Measurements from ENCODE around the gene TAMALIN. TPM values are rescaled to one million over a fixed set of nuclear protein-coding genes. Genes with fewer than 3 reads are reported as not detected.

TAMALIN gene
- total RNA-seq, 1 donor from 2014 or later, result 15.5 TPM

- Mint-ChIP-seq H3K4me3 (ENCODE audit: low read depth) (peak overlapping the region; percentile 65), H3K27ac (no peak overlapping the region)
- DNase-seq (ENCODE audit: low spot score, unreplicated experiment), result peak; percentile 64
Observed at GRCh38 chr12:52036587-52037171, 29.9 kb downstream of the TAMALIN start.

DNA sequence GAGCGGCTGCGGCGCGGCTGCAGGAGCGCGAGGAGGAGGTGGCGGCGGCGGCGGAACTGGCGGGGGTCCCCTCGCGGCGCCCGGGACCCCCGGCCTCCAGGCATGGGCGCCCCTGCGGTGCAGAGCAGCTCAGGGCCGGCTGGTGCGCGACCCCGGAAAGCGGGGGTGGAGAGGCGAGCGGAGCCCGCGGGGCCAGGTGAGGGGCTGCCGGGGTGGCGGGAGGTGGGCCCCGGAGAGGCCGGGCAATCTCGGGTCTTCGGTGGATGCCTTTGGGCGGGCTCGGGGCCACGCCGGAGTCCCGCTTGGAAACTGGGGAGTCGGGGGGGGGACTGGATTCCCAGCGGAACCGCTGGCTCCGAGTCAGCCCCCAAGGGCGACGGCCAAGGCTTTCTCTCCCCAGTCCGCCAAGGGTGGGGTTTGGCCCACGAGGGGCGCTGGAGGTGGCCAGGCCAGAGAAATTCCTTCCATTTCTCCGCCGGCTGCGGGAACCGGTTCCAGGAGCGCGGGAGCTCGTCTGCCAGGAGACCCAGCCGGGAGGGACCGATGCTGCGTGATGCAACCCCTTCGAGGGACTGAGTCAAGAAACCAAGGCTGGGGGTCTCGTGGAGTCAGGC lies 30.6 kb downstream of the TAMALIN start:
- Mint-ChIP-seq H3K27ac (peak overlapping the region; percentile 97), H3K9me3 (ENCODE audit: low read depth) (no peaks in the 10 kb centered on the region), H3K4me1 (ENCODE audit: low read depth) (peaks cover 12% of the 10 kb centered on the region), H3K27me3 (peaks cover 22% of the 10 kb centered on the region), H3K4me3 (ENCODE audit: low read depth) (peak overlapping the region; percentile 83), H3K36me3 (ENCODE audit: insufficient read depth) (peaks cover 1% of the 10 kb centered on the region)
- TF ChIP-seq, protein P1, sequence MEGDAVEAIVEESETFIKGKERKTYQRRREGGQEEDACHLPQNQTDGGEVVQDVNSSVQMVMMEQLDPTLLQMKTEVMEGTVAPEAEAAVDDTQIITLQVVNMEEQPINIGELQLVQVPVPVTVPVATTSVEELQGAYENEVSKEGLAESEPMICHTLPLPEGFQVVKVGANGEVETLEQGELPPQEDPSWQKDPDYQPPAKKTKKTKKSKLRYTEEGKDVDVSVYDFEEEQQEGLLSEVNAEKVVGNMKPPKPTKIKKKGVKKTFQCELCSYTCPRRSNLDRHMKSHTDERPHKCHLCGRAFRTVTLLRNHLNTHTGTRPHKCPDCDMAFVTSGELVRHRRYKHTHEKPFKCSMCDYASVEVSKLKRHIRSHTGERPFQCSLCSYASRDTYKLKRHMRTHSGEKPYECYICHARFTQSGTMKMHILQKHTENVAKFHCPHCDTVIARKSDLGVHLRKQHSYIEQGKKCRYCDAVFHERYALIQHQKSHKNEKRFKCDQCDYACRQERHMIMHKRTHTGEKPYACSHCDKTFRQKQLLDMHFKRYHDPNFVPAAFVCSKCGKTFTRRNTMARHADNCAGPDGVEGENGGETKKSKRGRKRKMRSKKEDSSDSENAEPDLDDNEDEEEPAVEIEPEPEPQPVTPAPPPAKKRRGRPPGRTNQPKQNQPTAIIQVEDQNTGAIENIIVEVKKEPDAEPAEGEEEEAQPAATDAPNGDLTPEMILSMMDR (IDR thresholded peaks at IDR 0.05; ENCODE audit: unreplicated experiment), result peak; percentile 34
- peak; percentile 52 for DNase-seq (ENCODE audit: low spot score, unreplicated experiment)

More at GRCh38 chr12:52036587-52037171, 29.9 kb downstream of the TAMALIN start:
- Mint-ChIP-seq H3K9me3 (ENCODE audit: low read depth) (no peaks in the 10 kb centered on the region), H3K27me3 (peaks cover 22% of the 10 kb centered on the region), H3K36me3 (ENCODE audit: insufficient read depth) (no peaks in the 10 kb centered on the region), H3K4me1 (ENCODE audit: low read depth) (peaks cover 12% of the 10 kb centered on the region)
- TF ChIP-seq, protein P1 (IDR thresholded peaks at IDR 0.05; ENCODE audit: unreplicated experiment), result no peak

- no peak for DNase-seq (ENCODE audit: low spot score, unreplicated experiment)
- TF ChIP-seq, protein P1 (IDR thresholded peaks at IDR 0.05; ENCODE audit: unreplicated experiment), result no peak
- H3K36me3 Mint-ChIP-seq (ENCODE audit: insufficient read depth), result peaks cover 1% of the 10 kb centered on the region
- peak overlapping the region; percentile 83 for H3K4me3 Mint-ChIP-seq (ENCODE audit: low read depth)
- peaks cover 22% of the 10 kb centered on the region for H3K27me3 Mint-ChIP-seq
- peak overlapping the region; percentile 82 for H3K27ac Mint-ChIP-seq
- H3K9me3 Mint-ChIP-seq (ENCODE audit: low read depth), result no peaks in the 10 kb centered on the region
- H3K4me1 Mint-ChIP-seq (ENCODE audit: low read depth), result peaks cover 7% of the 10 kb centered on the region
Observed at GRCh38 chr12:52038447-52038846, 31.7 kb downstream of the TAMALIN start.

- DNase-seq (ENCODE audit: low spot score, unreplicated experiment), result no peak
- TF ChIP-seq, protein P1 (IDR thresholded peaks at IDR 0.05; ENCODE audit: unreplicated experiment), result no peak
- H3K27ac Mint-ChIP-seq, result no peak overlapping the region
- H3K4me3 Mint-ChIP-seq (ENCODE audit: low read depth), result no peak overlapping the region
- peaks cover 7% of the 10 kb centered on the region for H3K4me1 Mint-ChIP-seq (ENCODE audit: low read depth)
- peaks cover 5% of the 10 kb centered on the region for H3K36me3 Mint-ChIP-seq (ENCODE audit: insufficient read depth)
- H3K27me3 Mint-ChIP-seq, result peaks cover 3% of the 10 kb centered on the region
- no peaks in the 10 kb centered on the region for H3K9me3 Mint-ChIP-seq (ENCODE audit: low read depth)
Observed at GRCh38 chr12:52041035-52041434, 34.3 kb downstream of the TAMALIN start.

DNA sequence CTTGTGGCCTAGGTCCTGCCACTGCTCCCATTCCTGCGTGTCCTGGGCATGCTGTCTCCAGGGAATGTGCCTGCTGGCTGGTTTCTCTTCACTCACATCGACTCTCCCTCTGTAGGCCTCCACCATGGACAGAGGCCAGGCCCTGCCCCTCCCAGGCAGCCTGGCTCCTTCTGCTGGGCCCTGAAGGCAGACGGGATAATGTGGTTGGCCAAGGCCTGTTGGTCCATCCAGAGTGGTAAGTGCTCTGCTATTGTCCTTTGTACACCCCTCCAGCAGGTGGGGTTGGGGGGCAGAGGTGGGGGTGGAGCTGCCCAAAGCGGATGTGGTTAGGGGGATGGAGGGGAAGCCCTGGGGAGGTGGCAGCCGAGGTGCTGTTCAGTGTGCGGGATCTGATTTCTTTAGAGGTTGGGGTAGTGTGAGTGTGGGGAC lies 35.0 kb downstream of the TAMALIN start:
- H3K27me3 Mint-ChIP-seq, result no peaks in the 10 kb centered on the region
- no peaks in the 10 kb centered on the region for H3K9me3 Mint-ChIP-seq (ENCODE audit: low read depth)
- H3K4me3 Mint-ChIP-seq (ENCODE audit: low read depth), result no peak overlapping the region
- TF ChIP-seq, protein P1 (IDR thresholded peaks at IDR 0.05; ENCODE audit: unreplicated experiment), result no peak
- peaks cover 5% of the 10 kb centered on the region for H3K36me3 Mint-ChIP-seq (ENCODE audit: insufficient read depth)
- peaks cover 7% of the 10 kb centered on the region for H3K4me1 Mint-ChIP-seq (ENCODE audit: low read depth)
- H3K27ac Mint-ChIP-seq, result no peak overlapping the region
- no peak for DNase-seq (ENCODE audit: low spot score, unreplicated experiment)
